ENCODE results near the gene ULK1.

- TF ChIP-seq POLR2A (IDR thresholded peaks at IDR 0.05) = no peak
- no peak for TF ChIP-seq CTCF (IDR thresholded peaks at IDR 0.05)
Observed at GRCh38 chr12:131894981-131895639, 688 bp downstream of the ULK1 start.

Data from ovary (tissue), 3 donors.